ENCODE data around the gene ARID3B. TPM values are rescaled to one million over a fixed set of nuclear protein-coding genes. Genes with fewer than 3 reads are reported as not detected.

ARID3B gene
- total RNA-seq, 1 experiment from 2014 or later: 12.7 TPM

- Histone ChIP-seq H3K36me3 (ENCODE audit: control insufficient read depth, insufficient read depth, low read length) (peaks cover 2% of the 10 kb centered on the region; the same call in 1 of the 2 replicates), H3K9me3 (ENCODE audit: control insufficient read depth, insufficient read depth, low read depth, low read length) (no peaks in the 10 kb centered on the region), H3K27me3 (ENCODE audit: control insufficient read depth, insufficient read depth, low read length) (no peaks in the 10 kb centered on the region), H3K4me3 (ENCODE audit: low read depth in 2 of 2, low read length in 2 of 2) (no peak overlapping the region), H3K4me1 (ENCODE audit: control insufficient read depth, insufficient read depth, low read length) (peaks cover 37% of the 10 kb centered on the region), H3K27ac (ENCODE audit: low read length) (no peak overlapping the region)
- CTCF ChIA-PET: no interaction called here
- intact Hi-C loops (cut with micrococcal nuclease; ENCODE audit: unreplicated experiment) (no loop called here), in situ Hi-C loops (cut with HindIII; ENCODE audit: low pct_unique_long_range_greater_than_20kb, low sequenced_read_pairs) (no loop called here)
- no peak for DNase-seq (ENCODE audit: low read depth, low spot score)
- no peak for ATAC-seq
- BruUV-seq (replicated peaks): no TSS peak
- POLR2A ChIA-PET: interaction anchor here (0.6 kb wide), 1 partner anchor 47 kb away, joined by 9 read pairs; no protein-coding TSS in a partner anchor
- TF ChIP-seq TCF7L2 (IDR thresholded peaks at IDR 0.05; ENCODE audit: low read depth, low read length): no peak
Measured at GRCh38 chr15:74545086-74545485, 4.1 kb downstream of the ARID3B start.

- DNase-seq (ENCODE audit: low read depth, low spot score) (no peak), ATAC-seq (peak; percentile 92)
- intact Hi-C loops (cut with micrococcal nuclease; ENCODE audit: unreplicated experiment): no loop called here
- TF ChIP-seq POLR2AphosphoS5 (IDR thresholded peaks at IDR 0.05; ENCODE audit: low read depth, low read length) (peak; percentile 87), SIN3A (IDR thresholded peaks at IDR 0.05; ENCODE audit: borderline replicate concordance, insufficient read depth, low read depth, low read length) (0 out of 2 replicates have a peak, but pooled peaks have one; percentile 36), TCF7L2 (IDR thresholded peaks at IDR 0.05; ENCODE audit: low read depth, low read length) (peak; percentile 95)
- TF ChIP-seq, protein P1, sequence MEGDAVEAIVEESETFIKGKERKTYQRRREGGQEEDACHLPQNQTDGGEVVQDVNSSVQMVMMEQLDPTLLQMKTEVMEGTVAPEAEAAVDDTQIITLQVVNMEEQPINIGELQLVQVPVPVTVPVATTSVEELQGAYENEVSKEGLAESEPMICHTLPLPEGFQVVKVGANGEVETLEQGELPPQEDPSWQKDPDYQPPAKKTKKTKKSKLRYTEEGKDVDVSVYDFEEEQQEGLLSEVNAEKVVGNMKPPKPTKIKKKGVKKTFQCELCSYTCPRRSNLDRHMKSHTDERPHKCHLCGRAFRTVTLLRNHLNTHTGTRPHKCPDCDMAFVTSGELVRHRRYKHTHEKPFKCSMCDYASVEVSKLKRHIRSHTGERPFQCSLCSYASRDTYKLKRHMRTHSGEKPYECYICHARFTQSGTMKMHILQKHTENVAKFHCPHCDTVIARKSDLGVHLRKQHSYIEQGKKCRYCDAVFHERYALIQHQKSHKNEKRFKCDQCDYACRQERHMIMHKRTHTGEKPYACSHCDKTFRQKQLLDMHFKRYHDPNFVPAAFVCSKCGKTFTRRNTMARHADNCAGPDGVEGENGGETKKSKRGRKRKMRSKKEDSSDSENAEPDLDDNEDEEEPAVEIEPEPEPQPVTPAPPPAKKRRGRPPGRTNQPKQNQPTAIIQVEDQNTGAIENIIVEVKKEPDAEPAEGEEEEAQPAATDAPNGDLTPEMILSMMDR (IDR thresholded peaks at IDR 0.05): no peak
- in situ Hi-C loops (cut with HindIII; ENCODE audit: low pct_unique_long_range_greater_than_20kb, low sequenced_read_pairs): no loop called here
- Histone ChIP-seq H3K9me3 (ENCODE audit: control insufficient read depth, insufficient read depth, low read depth, low read length) (no peaks in the 10 kb centered on the region), H3K4me1 (ENCODE audit: control insufficient read depth, insufficient read depth, low read length) (peaks cover 37% of the 10 kb centered on the region), H3K36me3 (ENCODE audit: control insufficient read depth, insufficient read depth, low read length) (0 out of 2 replicates have a peak, but pooled peaks cover 2% of the 10 kb centered on the region), H3K27me3 (ENCODE audit: control insufficient read depth, insufficient read depth, low read length) (no peaks in the 10 kb centered on the region), H3K27ac (ENCODE audit: low read length) (no peak overlapping the region), H3K4me3 (ENCODE audit: low read depth in 2 of 2, low read length in 2 of 2) (no peak overlapping the region)
- ChIA-PET CTCF (interaction anchor here (0.6 to 0.7 kb wide), 2 partner anchors 16 to 55 kb away, joined by 3 read pairs; no protein-coding TSS in a partner anchor), POLR2A (interaction anchor here (0.6 to 0.9 kb wide), 3 partner anchors 48 to 68 kb away, joined by 3 to 9 read pairs (median 3); no protein-coding TSS in a partner anchor)
- no TSS peak for BruUV-seq (replicated peaks)
Measured at GRCh38 chr15:74545776-74546656, 5.0 kb downstream of the ARID3B start.

DNA sequence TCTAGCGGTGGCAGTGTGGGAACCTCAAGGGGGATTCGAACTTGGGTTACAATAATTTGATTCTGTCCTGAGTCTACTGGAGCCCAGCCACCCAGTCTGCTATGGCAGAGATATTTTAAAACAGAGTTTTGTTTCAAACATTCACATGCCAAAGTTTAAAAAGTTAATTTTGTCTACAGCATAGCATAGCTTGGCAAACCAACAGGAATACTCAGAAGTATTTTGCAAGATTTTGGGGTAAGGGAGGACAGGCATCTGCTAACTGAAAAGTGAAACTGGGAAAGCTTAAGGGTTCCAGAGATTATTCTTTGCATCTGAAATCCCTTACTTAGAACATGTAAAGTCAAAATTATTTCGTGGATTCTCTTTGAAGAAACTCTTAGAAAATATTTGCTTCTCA is 6.6 kb downstream of the ARID3B start:
- H3K4me1 ChIP-seq (ENCODE audit: control insufficient read depth, insufficient read depth, low read length): peaks cover 29% of the 10 kb centered on the region
- 0 out of 2 replicates have a peak, but pooled peaks cover 2% of the 10 kb centered on the region for H3K36me3 ChIP-seq (ENCODE audit: control insufficient read depth, insufficient read depth, low read length)
- ATAC-seq: no peak
- H3K4me3 ChIP-seq (ENCODE audit: low read depth in 2 of 2, low read length in 2 of 2): no peak overlapping the region
- ChIA-PET CTCF (no interaction called here), POLR2A (no interaction called here)
- no peak for DNase-seq (ENCODE audit: low read depth, low spot score)
- in situ Hi-C loops (cut with HindIII; ENCODE audit: low pct_unique_long_range_greater_than_20kb, low sequenced_read_pairs): no loop called here
- BruUV-seq (replicated peaks): no TSS peak
- no peaks in the 10 kb centered on the region for H3K27me3 ChIP-seq (ENCODE audit: control insufficient read depth, insufficient read depth, low read length)
- no peak for TF ChIP-seq POLR2AphosphoS5 (IDR thresholded peaks at IDR 0.05; ENCODE audit: low read depth, low read length)
- TF ChIP-seq SIN3A (IDR thresholded peaks at IDR 0.05; ENCODE audit: borderline replicate concordance, insufficient read depth, low read depth, low read length): no peak
- intact Hi-C loops (cut with micrococcal nuclease; ENCODE audit: unreplicated experiment): no loop called here
- no peak overlapping the region for H3K27ac ChIP-seq (ENCODE audit: low read length)
- no peaks in the 10 kb centered on the region for H3K9me3 ChIP-seq (ENCODE audit: control insufficient read depth, insufficient read depth, low read depth, low read length)

GRCh38 chr15:74548241-74548640 is 7.2 kb downstream of the ARID3B start:
- ChIA-PET CTCF (no interaction called here), POLR2A (no interaction called here)
- Histone ChIP-seq H3K27me3 (ENCODE audit: control insufficient read depth, insufficient read depth, low read length) (no peaks in the 10 kb centered on the region), H3K9me3 (ENCODE audit: control insufficient read depth, insufficient read depth, low read depth, low read length) (no peaks in the 10 kb centered on the region), H3K27ac (ENCODE audit: low read length) (no peak overlapping the region), H3K36me3 (ENCODE audit: control insufficient read depth, insufficient read depth, low read length) (0 out of 2 replicates have a peak, but pooled peaks cover 2% of the 10 kb centered on the region), H3K4me1 (ENCODE audit: control insufficient read depth, insufficient read depth, low read length) (peaks cover 22% of the 10 kb centered on the region), H3K4me3 (ENCODE audit: low read depth in 2 of 2, low read length in 2 of 2) (no peak overlapping the region)
- DNase-seq (ENCODE audit: low read depth, low spot score): no peak
- in situ Hi-C loops (cut with HindIII; ENCODE audit: low pct_unique_long_range_greater_than_20kb, low sequenced_read_pairs) (no loop called here), intact Hi-C loops (cut with micrococcal nuclease; ENCODE audit: unreplicated experiment) (no loop called here)
- BruUV-seq (replicated peaks): no TSS peak
- ATAC-seq: no peak
- TF ChIP-seq, protein P1 (IDR thresholded peaks at IDR 0.05): no peak
- TF ChIP-seq REST (IDR thresholded peaks at IDR 0.05; ENCODE audit: insufficient read depth in 1 of 2, low read depth in 2 of 2, low read length in 1 of 2) (no peak), TCF7L2 (IDR thresholded peaks at IDR 0.05; ENCODE audit: low read depth, low read length) (no peak), POLR2AphosphoS5 (IDR thresholded peaks at IDR 0.05; ENCODE audit: low read depth, low read length) (no peak), SIN3A (IDR thresholded peaks at IDR 0.05; ENCODE audit: borderline replicate concordance, insufficient read depth, low read depth, low read length) (no peak)

Data from Panc1 (cell line).